Limb (tissue), 2 donors: Measurements from ENCODE around the gene KLF5.
A peak's percentile ranks its signal among the peaks of the same experiment; 100 is the strongest.
"Not testable (repeated sequence)": the region's sequence is repeated elsewhere in the genome, so short reads cannot be mapped to it uniquely, and the experiment has no call there.

Source experiments
- DNase-seq, 2 donors: peaks; one replicate each; pipeline ENCODE4 v3.0.0-alpha.2; 2016; ENCODE audit errors: extremely low spot score in 2 of 2

KLF5 gene

GRCh38 chr13:73058736-73059459 is at the start of gene KLF5:
Gene KLF5, plus strand, starts transcription at chr13:73059005. Its CDS starts 323 bp downstream, at chr13:73059328.
- peak; percentile 93 to 97 for DNase-seq

GRCh38 chr13:73011751-73012150 is 47.1 kb upstream of the KLF5 start:
- DNase-seq, result no peak

GRCh38 chr13:73015805-73016204 is 43.0 kb upstream of the KLF5 start:
- DNase-seq, result no peak

GRCh38 chr13:73018336-73018735 is 40.5 kb upstream of the KLF5 start:
- no peak for DNase-seq

- DNase-seq, result no peak
These were observed 33.4 kb upstream of the KLF5 start for GRCh38 chr13:73025217-73026012.

GRCh38 chr13:73034901-73035300 is 23.9 kb upstream of the KLF5 start:
- no peak for DNase-seq

- no peak for DNase-seq
These were observed 23.1 kb upstream of the KLF5 start for GRCh38 chr13:73035660-73036059.

GRCh38 chr13:73036566-73036965 is 22.2 kb upstream of the KLF5 start:
- no peak for DNase-seq

- DNase-seq, result no peak
These were observed 20.7 kb upstream of the KLF5 start for GRCh38 chr13:73038064-73038463.

GRCh38 chr13:73039201-73040108 is 19.4 kb upstream of the KLF5 start:
- no peak for DNase-seq

- DNase-seq, result no peak
These were observed 18.3 kb upstream of the KLF5 start for GRCh38 chr13:73040484-73040883.

- no peak for DNase-seq
These were observed 17.7 kb upstream of the KLF5 start for GRCh38 chr13:73040968-73041596.

- DNase-seq, result no peak
These were observed 13.8 kb upstream of the KLF5 start for GRCh38 chr13:73045031-73045430.

- DNase-seq, result not testable (repeated sequence)
These were observed 10.2 kb upstream of the KLF5 start for GRCh38 chr13:73048615-73049014.

GRCh38 chr13:73054712-73055111 is 4.1 kb upstream of the KLF5 start:
- no peak for DNase-seq

GRCh38 chr13:73055813-73056564 is 2.8 kb upstream of the KLF5 start:
- DNase-seq, result no peak

- DNase-seq, result no peak
These were observed 2.2 kb upstream of the KLF5 start for GRCh38 chr13:73056565-73056962.

GRCh38 chr13:73057284-73058063 is 1.3 kb upstream of the KLF5 start:
- DNase-seq, result no peak

- DNase-seq, result no peak
These were observed 816 bp upstream of the KLF5 start for GRCh38 chr13:73058064-73058313.

GRCh38 chr13:73058432-73058735 is 421 bp upstream of the KLF5 start:
- DNase-seq, result no peak
